HCT116 (cell line): Measurements from ENCODE around the gene MYH6. TPM values are rescaled to one million over a fixed set of nuclear protein-coding genes. Genes with fewer than 3 reads are reported as not detected.
A peak's percentile ranks its signal among the peaks of the same experiment; 100 is the strongest.
"Not testable (repeated sequence)": the region's sequence is repeated elsewhere in the genome, so short reads cannot be mapped to it uniquely, and the experiment has no call there.

Experiments used
- ATAC-seq: fragments of 200-7000 bp; cut with Tn5 transposase; 2 replicates; pipeline ENCODE4 v1.9.1; 2020; ENCODE audit warnings: mild to moderate bottlenecking, moderate library complexity
- Bru-seq: library from RNA; stranded (reverse); fragments of 400-500 nt; gene quantifications from one replicate; lab custom pipeline; 2021; lab: Mats Ljungman, UMichigan
- BruChase-seq, 2 experiments: library from RNA; stranded (reverse); fragments of 400-500 nt; gene quantifications; one replicate each; lab custom pipeline; 2021; lab: Mats Ljungman, UMichigan
- BruUV-seq: library from RNA; stranded (reverse); fragments of 400-500 nt; replicated peaks from 2 replicates; lab custom pipeline; 2021; lab: Mats Ljungman, UMichigan
- CTCF ChIA-PET: fragments of 300-600 bp; sonication (Branson Sonifier 250); formaldehyde crosslinking; loops from one replicate; lab custom pipeline; 2021; ENCODE audit warnings: antibody characterized with exemption; lab: Charles Lee
- POLR2A ChIA-PET: fragments of 300-600, 350-600 bp; sonication (Branson Sonifier 250); formaldehyde crosslinking; loops from one replicate; lab custom pipeline; 2021; ENCODE audit warnings: antibody characterized with exemption; lab: Charles Lee
- RAD21 ChIA-PET, 2 experiments: fragments of 300-600 bp; sonication (Branson Sonifier 250); formaldehyde crosslinking; loops; one replicate each; lab custom pipeline; 2023; ENCODE audit warnings: low total read pairs in 2 of 2; ENCODE audit not compliant: uncharacterized antibody in 2 of 2, unreplicated experiment in 2 of 2, low non-redundant PET in 1 of 2; lab: Charles Lee
- DNase-seq: peaks from one replicate; pipeline ENCODE4 v3.0.0-alpha.2; 2010; ENCODE audit warnings: low read depth, low spot score
- H2AFZ ChIP-seq: fragments of 200-600 bp; shearing (Covaris generic), sonication (generic); 2 replicates; pipeline ENCODE4 v1.6.1; 2017; ENCODE audit warnings: low read depth, mixed run types, mixed read lengths, antibody characterized with exemption, low read length; ENCODE audit not compliant: poor library complexity, severe bottlenecking
- H3K27ac ChIP-seq: 2 replicates; pipeline ENCODE4 v1.5.1; 2012; ENCODE audit warnings: low read depth, low read length
- H3K27me3 ChIP-seq: fragments of 200-600 bp; sonication (generic); 2 replicates; pipeline ENCODE4 v1.6.1; 2016; ENCODE audit warnings: mixed run types, low read length, mixed read lengths; ENCODE audit not compliant: insufficient read depth
- H3K36me3 ChIP-seq, 2 experiments: fragments of 200-500 bp in 1 of 2; fragments of 200-600 bp in 1 of 2; sonication (Bioruptor generic) in 1 of 2; sonication (generic) in 1 of 2; 2 replicates each; pipeline versions ENCODE4 v1.5.1 to v1.6.1; 2014 to 2016; ENCODE audit warnings: low read length in 2 of 2, inconsistent platforms in 1 of 2, mixed read lengths in 1 of 2, mixed run types in 1 of 2; ENCODE audit not compliant: insufficient read depth in 2 of 2, control insufficient read depth in 1 of 2
- H3K4me1 ChIP-seq, 2 experiments: fragments of 200-600 bp in 1 of 2; sonication (generic) in 1 of 2; 2 replicates each; pipeline versions ENCODE4 v1.5.1 to v1.6.1; 2012 to 2017; ENCODE audit warnings: low read length in 2 of 2, inconsistent platforms in 1 of 2, mild to moderate bottlenecking in 1 of 2, mixed read lengths in 1 of 2, mixed run types in 1 of 2, moderate library complexity in 1 of 2; ENCODE audit not compliant: insufficient read depth in 2 of 2, control insufficient read depth in 1 of 2
- H3K4me2 ChIP-seq: fragments of 200-600 bp; sonication (generic); 2 replicates; pipeline ENCODE4 v1.6.1; 2017; ENCODE audit warnings: mixed run types, low read length, mixed read lengths
- H3K4me3 ChIP-seq, 2 experiments: fragments of 200-600 bp in 1 of 2; sonication (generic) in 1 of 2; replicated peaks in 1 of 2; 2 replicates each; pipeline ENCODE4 v1.5.1; 2011 to 2016; ENCODE audit warnings: low read length in 2 of 2, control low read depth in 1 of 2, low read depth in 1 of 2, mild to moderate bottlenecking in 1 of 2, mixed read lengths in 1 of 2, mixed run types in 1 of 2
- H3K79me2 ChIP-seq: fragments of 200-600 bp; sonication (generic); 2 replicates; pipeline ENCODE4 v1.6.1; 2017; ENCODE audit warnings: mild to moderate bottlenecking, mixed run types, low read length, moderate library complexity, mixed read lengths; ENCODE audit not compliant: insufficient read depth
- H3K9ac ChIP-seq: fragments of 200-600 bp; sonication (generic); 2 replicates; pipeline ENCODE4 v1.6.1; 2016; ENCODE audit warnings: low read length, mixed read lengths
- H3K9me2 ChIP-seq: fragments of 200-600 bp; sonication (generic), shearing (Covaris generic); 2 replicates; pipeline ENCODE4 v1.6.1; 2017; ENCODE audit warnings: mixed run types, mild to moderate bottlenecking, moderate library complexity; ENCODE audit not compliant: insufficient read depth
- H3K9me3 ChIP-seq, 2 experiments: fragments of 200-500 bp in 1 of 2; fragments of 200-600 bp in 1 of 2; sonication (Bioruptor generic) in 1 of 2; sonication (generic) in 1 of 2; 2 replicates each; pipeline ENCODE4 v1.6.1; 2014 to 2017; ENCODE audit warnings: low read length in 2 of 2, mixed read lengths in 2 of 2, inconsistent platforms in 1 of 2, low read depth in 1 of 2, mild to moderate bottlenecking in 1 of 2, mixed run types in 1 of 2, moderate library complexity in 1 of 2; ENCODE audit not compliant: control insufficient read depth in 1 of 2, insufficient read depth in 1 of 2
- H4K20me1 ChIP-seq: fragments of 200-600 bp; sonication (generic), shearing (Covaris generic); 2 replicates; pipeline ENCODE4 v1.6.1; 2017; ENCODE audit warnings: mixed run types, mild to moderate bottlenecking, moderate library complexity; ENCODE audit not compliant: insufficient read depth
- CEBPB ChIP-seq: IDR thresholded peaks from 2 replicates; pipeline ENCODE4 v1.6.1; 2012; ENCODE audit warnings: low read depth
- CTCF ChIP-seq, 3 experiments: fragments of 200-600 bp in 1 of 3; sonication (generic) in 1 of 3; IDR thresholded peaks in 2 of 3; conservative IDR thresholded peaks in 1 of 3; 2 replicates each; pipeline ENCODE4 v1.5.1; 2012 to 2017; ENCODE audit warnings: low read depth in 2 of 3, low read length in 2 of 3, antibody characterized with exemption in 1 of 3, borderline replicate concordance in 1 of 3, control low read depth in 1 of 3, mild to moderate bottlenecking in 1 of 3, mixed read lengths in 1 of 3, mixed run types in 1 of 3, moderate library complexity in 1 of 3; ENCODE audit not compliant: insufficient read depth in 1 of 3
- EZH2phosphoT487 ChIP-seq: fragments of 200-600 bp; IDR thresholded peaks from 2 replicates; pipeline ENCODE4 v1.6.1; 2018; ENCODE audit warnings: antibody characterized with exemption, borderline replicate concordance
- JUND ChIP-seq: IDR thresholded peaks from 2 replicates; pipeline ENCODE4 v1.6.1; 2012
- MAX ChIP-seq: IDR thresholded peaks from 2 replicates; pipeline ENCODE4 v1.6.1; 2012
- POLR2A ChIP-seq: IDR thresholded peaks from 2 replicates; pipeline ENCODE4 v1.7.0; 2011; ENCODE audit warnings: borderline replicate concordance; ENCODE audit not compliant: insufficient read depth, insufficient read length; ENCODE audit errors: extremely low read depth
- intact Hi-C: fragments of 100-400 bp; cut with micrococcal nuclease; formaldehyde crosslinking; loops from 2 replicates; pipeline ENCODE4 v1.10.0; 2022
- long read RNA-seq: library from polyadenylated mRNA; unstranded; transcript quantifications from one replicate; pipeline ENCODE4 v2.0.0, GENCODE V29; 2021; ENCODE audit not compliant: unreplicated experiment
- polyA plus RNA-seq: library from polyadenylated mRNA; unstranded; fragments of >200 nt; gene quantifications from 2 replicates; pipeline ENCODE4 v1.2.1, GENCODE V29; 2012; ENCODE audit warnings: missing spikeins
- total RNA-seq: library from RNA; stranded (reverse); gene quantifications from one replicate; pipeline ENCODE4 v1.2.1, GENCODE V29; 2021; ENCODE audit not compliant: unreplicated experiment

MYH6 gene
- total RNA-seq (not detected), Bru-seq, nascent RNA (not detected), BruChase-seq, experiment 1, labeled RNA remaining after a 6-hour chase (not detected), BruChase-seq, experiment 2, labeled RNA remaining after a 2-hour chase (not detected)
- not detected in 2 replicates for polyA plus RNA-seq
- long read RNA-seq = 0 reads

GRCh38 chr14:23407516-23408306 lies at the start of gene MYH6:
MYH6 (minus strand) TSS chr14:23408273; CDS start chr14:23407223, 1,050 bp downstream.
- no peak within 1 kb of the TSS for H2AFZ ChIP-seq
- ChIA-PET CTCF (no interaction called here), POLR2A (no interaction called here), RAD21 (no interaction called here)
- no peak for DNase-seq
- H3K9ac ChIP-seq = no peak within 1 kb of the TSS
- H3K9me2 ChIP-seq = no peaks in the 10 kb centered on the region
- H3K9me3 ChIP-seq = no peaks in the 10 kb centered on the region
- no peaks in the 10 kb centered on the region for H3K36me3 ChIP-seq
- TF ChIP-seq POLR2A (no peak), EZH2phosphoT487 (no peak), JUND (no peak), MAX (no peak), CEBPB (no peak)
- H3K4me3 ChIP-seq = no peak within 1 kb of the TSS
- no peaks in the 10 kb centered on the region for H4K20me1 ChIP-seq
- BruUV-seq = no TSS peak
- no peak for ATAC-seq
- intact Hi-C loops = no loop called here
- no peak within 1 kb of the TSS for H3K4me2 ChIP-seq
- peaks cover 26% of the 10 kb centered on the region; the same call in 1 of the 2 replicates for H3K27me3 ChIP-seq
- no peaks in the 10 kb centered on the region for H3K4me1 ChIP-seq
- H3K79me2 ChIP-seq = no peaks in the 10 kb centered on the region
- H3K27ac ChIP-seq = no peak within 1 kb of the TSS

GRCh38 chr14:23456883-23457586 lies 49.0 kb upstream of the MYH6 start:
- POLR2A ChIA-PET = interaction anchor here (0.6 to 0.9 kb wide), 2 partner anchors 9 to 1980 kb away, joined by 3 to 4 read pairs; partner anchors contain the start of genes RAB2B and TOX4
- H3K4me1 ChIP-seq = peaks cover 2 to 11% of the 10 kb centered on the region in 2 experiments; a peak in 3 of 4 replicates
- DNase-seq, H3K9ac ChIP-seq, H3K4me3 ChIP-seq, H3K27me3 ChIP-seq, H3K36me3 ChIP-seq, RAD21 ChIA-PET, H4K20me1 ChIP-seq, H3K27ac ChIP-seq, H3K9me2 ChIP-seq, H2AFZ ChIP-seq, H3K79me2 ChIP-seq, BruUV-seq, H3K9me3 ChIP-seq: not testable (repeated sequence)
- TF ChIP-seq CTCF (IDR thresholded peaks at IDR 0.05 in 2 of 3, conservative IDR thresholded peaks at IDR 0.05 in 1 of 3; ENCODE audit: borderline replicate concordance in 1 of 3, insufficient read depth in 1 of 3, low read depth in 2 of 3, low read length in 2 of 3) = peak; percentile 25 to 51 (median 38); a peak in 5 of 6 replicates
- peak; percentile 87 for ATAC-seq
- peak overlapping the region; percentile 60; the same call in 1 of the 2 replicates for H3K4me2 ChIP-seq
- intact Hi-C loops = loop anchor here (1.0 to 5.0 kb wide), 2 partner anchors 130 to 192 kb away; no protein-coding TSS in a partner anchor
- CTCF ChIA-PET = interaction anchor here (0.5 to 1.3 kb wide), 9 partner anchors 8 to 388 kb away, joined by 3 to 9 read pairs (median 5); no protein-coding TSS in a partner anchor
